Right renal pelvis (tissue), 4 donors: ENCODE data around the gene TTC13. TPM values are rescaled to one million over a fixed set of nuclear protein-coding genes. Genes with fewer than 3 reads are reported as not detected.

Experiments
- DNase-seq, 4 donors: peaks; one replicate each; pipeline ENCODE4 v3.0.0-alpha.2; 2013; ENCODE audit warnings: low read depth in 4 of 4, low spot score in 3 of 4, missing footprints in 1 of 4
- polyA plus RNA-seq, 4 donors: library from polyadenylated mRNA; unstranded; fragments of 120-200 nt; gene quantifications; one replicate each; pipeline ENCODE4 v1.2.1, GENCODE V29; 2013; ENCODE audit not compliant: insufficient read length in 4 of 4

Gene TTC13
- polyA plus RNA-seq, 4 donors, result 15.7 to 24.3 (median 17.6) TPM

- DNase-seq, result no peak
Observed at GRCh38 chr1:230958370-230958769, 20.3 kb downstream of the TTC13 start.

GRCh38 chr1:230957580-230957989, 21.1 kb downstream of the TTC13 start:
- no peak for DNase-seq

- DNase-seq, result no peak
Observed at GRCh38 chr1:230950404-230950803, 28.3 kb downstream of the TTC13 start.

- DNase-seq, result no peak
Observed at GRCh38 chr1:230948903-230949302, 29.8 kb downstream of the TTC13 start.

GRCh38 chr1:230948301-230948700, 30.4 kb downstream of the TTC13 start:
- no peak for DNase-seq

- no peak for DNase-seq
Observed at GRCh38 chr1:230943048-230943593, 35.5 kb downstream of the TTC13 start.

GRCh38 chr1:230940848-230941247, 37.8 kb downstream of the TTC13 start:
- no peak for DNase-seq

GRCh38 chr1:230939806-230940489, 38.7 kb downstream of the TTC13 start:
- no peak for DNase-seq

- DNase-seq, result peak in 1 of 4 donors; percentile 5
Observed at GRCh38 chr1:230938924-230939368, 39.7 kb downstream of the TTC13 start.

- DNase-seq, result no peak
Observed at GRCh38 chr1:230937371-230937770, 41.3 kb downstream of the TTC13 start.

GRCh38 chr1:230936475-230936874, 42.2 kb downstream of the TTC13 start:
- no peak for DNase-seq

- no peak for DNase-seq
Observed at GRCh38 chr1:230935852-230936251, 42.8 kb downstream of the TTC13 start.

GRCh38 chr1:230930986-230931385, 47.7 kb downstream of the TTC13 start:
- no peak for DNase-seq

- DNase-seq, result no peak
Observed at GRCh38 chr1:230926182-230926581, 52.5 kb downstream of the TTC13 start.

- DNase-seq, result no peak
Observed at GRCh38 chr1:230925608-230926007, 53.1 kb downstream of the TTC13 start.

GRCh38 chr1:230923176-230923575, 55.5 kb downstream of the TTC13 start:
- no peak for DNase-seq

GRCh38 chr1:230922620-230923019, 56.0 kb downstream of the TTC13 start:
- no peak for DNase-seq

GRCh38 chr1:230919207-230919606, 59.5 kb downstream of the TTC13 start:
- DNase-seq, result no peak

GRCh38 chr1:230917284-230918135, 61.2 kb downstream of the TTC13 start:
- DNase-seq, result peak in 3 of 4 donors; percentile 45 to 62 (median 60)

GRCh38 chr1:230916587-230917283, 61.9 kb downstream of the TTC13 start:
- no peak for DNase-seq

- DNase-seq, result no peak
Observed at GRCh38 chr1:230915078-230915477, 63.6 kb downstream of the TTC13 start.
